BLaER1 (cell line): Measurements from ENCODE around the gene BRD3OS.
A peak's percentile ranks its signal among the peaks of the same experiment; 100 is the strongest.

Source experiments
- H3K27ac ChIP-seq: shearing (Covaris generic); formaldehyde crosslinking; 2 replicates; pipeline ENCODE4 v1.8.1; 2022
- H3K27me3 ChIP-seq: shearing (Covaris generic); formaldehyde crosslinking; 2 replicates; pipeline ENCODE4 v1.8.1; 2022
- H3K36me3 ChIP-seq: shearing (Covaris generic); formaldehyde crosslinking; 2 replicates; pipeline ENCODE4 v1.8.1; 2022
- H3K4me1 ChIP-seq: shearing (Covaris generic); formaldehyde crosslinking; 2 replicates; pipeline ENCODE4 v1.8.1; 2022
- H3K4me2 ChIP-seq: shearing (Covaris generic); formaldehyde crosslinking; 2 replicates; pipeline ENCODE4 v1.8.1; 2022
- H3K4me3 ChIP-seq: shearing (Covaris generic); formaldehyde crosslinking; 2 replicates; pipeline ENCODE4 v1.8.1; 2022
- H3K9ac ChIP-seq: shearing (Covaris generic); formaldehyde crosslinking; 2 replicates; pipeline ENCODE4 v1.8.1; 2022
- H3K9me3 ChIP-seq: shearing (Covaris generic); formaldehyde crosslinking; 2 replicates; pipeline ENCODE4 v1.8.1; 2022
- H4K20me1 ChIP-seq: shearing (Covaris generic); formaldehyde crosslinking; 2 replicates; pipeline ENCODE4 v1.8.1; 2022
- Cebpa-rat ChIP-seq: shearing (Covaris generic); IDR thresholded peaks from 2 replicates; pipeline ENCODE4 v1.8.1; 2022

Gene BRD3OS

GRCh38 chr9:133979921-133980863 is 45.1 kb upstream of the BRD3OS start:
- Histone ChIP-seq H3K9me3 (no peaks in the 10 kb centered on the region), H3K4me3 (0 out of 2 replicates have a peak overlapping the region, but pooled peaks have one; percentile 7), H3K4me2 (peak overlapping the region; percentile 90), H3K27me3 (no peaks in the 10 kb centered on the region), H3K36me3 (peaks cover 8% of the 10 kb centered on the region; the same call in 1 of the 2 replicates), H4K20me1 (peaks cover 97% of the 10 kb centered on the region), H3K4me1 (peaks cover 83% of the 10 kb centered on the region), H3K9ac (peak overlapping the region; percentile 49; the same call in 1 of the 2 replicates), H3K27ac (peak overlapping the region; percentile 57)
- TF ChIP-seq Cebpa-rat: no peak

GRCh38 chr9:133980864-133981588 is 44.3 kb upstream of the BRD3OS start:
- H3K9me3 ChIP-seq: no peaks in the 10 kb centered on the region
- no peak overlapping the region for H3K9ac ChIP-seq
- H3K27me3 ChIP-seq: no peaks in the 10 kb centered on the region
- no peak overlapping the region for H3K4me3 ChIP-seq
- H3K27ac ChIP-seq: peak overlapping the region; percentile 74
- H4K20me1 ChIP-seq: peaks cover 97% of the 10 kb centered on the region
- peak overlapping the region; percentile 90 for H3K4me2 ChIP-seq
- H3K36me3 ChIP-seq: peaks cover 8% of the 10 kb centered on the region; the same call in 1 of the 2 replicates
- peaks cover 77% of the 10 kb centered on the region for H3K4me1 ChIP-seq
- TF ChIP-seq Cebpa-rat: no peak

- Histone ChIP-seq H3K9me3 (no peaks in the 10 kb centered on the region), H3K4me3 (peak overlapping the region; percentile 2; the same call in 1 of the 2 replicates), H3K9ac (peak overlapping the region; percentile 51; the same call in 1 of the 2 replicates), H4K20me1 (peaks cover 97% of the 10 kb centered on the region), H3K27me3 (no peaks in the 10 kb centered on the region), H3K4me1 (peaks cover 76% of the 10 kb centered on the region), H3K36me3 (peaks cover 8% of the 10 kb centered on the region; the same call in 1 of the 2 replicates), H3K4me2 (peak overlapping the region; percentile 90), H3K27ac (peak overlapping the region; percentile 74)
- TF ChIP-seq Cebpa-rat: no peak
These were observed 43.7 kb upstream of the BRD3OS start for GRCh38 chr9:133981589-133981957.

GRCh38 chr9:133981958-133982681 is 43.2 kb upstream of the BRD3OS start:
- H3K27ac ChIP-seq: peak overlapping the region; percentile 74
- peaks cover 97% of the 10 kb centered on the region for H4K20me1 ChIP-seq
- peaks cover 71% of the 10 kb centered on the region for H3K4me1 ChIP-seq

GRCh38 chr9:133982971-133983720 is 42.1 kb upstream of the BRD3OS start:
- TF ChIP-seq Cebpa-rat: no peak
- H3K4me1 ChIP-seq: peaks cover 70% of the 10 kb centered on the region
- H3K9me3 ChIP-seq: no peaks in the 10 kb centered on the region
- H4K20me1 ChIP-seq: peaks cover 97% of the 10 kb centered on the region
- H3K4me3 ChIP-seq: no peak overlapping the region
- H3K27me3 ChIP-seq: no peaks in the 10 kb centered on the region
- H3K4me2 ChIP-seq: peak overlapping the region; percentile 90
- no peaks in the 10 kb centered on the region for H3K36me3 ChIP-seq
- peak overlapping the region; percentile 74; the same call in 1 of the 2 replicates for H3K27ac ChIP-seq
- H3K9ac ChIP-seq: no peak overlapping the region; the same call in 1 of the 2 replicates

More at GRCh38 chr9:133981958-133982681, 43.2 kb upstream of the BRD3OS start:
- H3K27me3 ChIP-seq: no peaks in the 10 kb centered on the region
- peak overlapping the region; percentile 2; the same call in 1 of the 2 replicates for H3K4me3 ChIP-seq
- no peaks in the 10 kb centered on the region for H3K9me3 ChIP-seq
- peaks cover 8% of the 10 kb centered on the region; the same call in 1 of the 2 replicates for H3K36me3 ChIP-seq
- no peak for TF ChIP-seq Cebpa-rat
- peak overlapping the region; percentile 90 for H3K4me2 ChIP-seq
- H3K9ac ChIP-seq: peak overlapping the region; percentile 51

GRCh38 chr9:133986061-133986460 is 39.2 kb upstream of the BRD3OS start:
- no peak overlapping the region for H3K4me2 ChIP-seq
- no peaks in the 10 kb centered on the region for H3K9me3 ChIP-seq
- H3K27me3 ChIP-seq: no peaks in the 10 kb centered on the region
- no peak overlapping the region for H3K9ac ChIP-seq
- no peak overlapping the region for H3K4me3 ChIP-seq
- peaks cover 70% of the 10 kb centered on the region for H3K4me1 ChIP-seq
- peaks cover 97% of the 10 kb centered on the region for H4K20me1 ChIP-seq
- no peak overlapping the region for H3K27ac ChIP-seq
- no peaks in the 10 kb centered on the region for H3K36me3 ChIP-seq
- no peak for TF ChIP-seq Cebpa-rat

GRCh38 chr9:133986774-133987445 is 38.4 kb upstream of the BRD3OS start:
- TF ChIP-seq Cebpa-rat: no peak
- no peaks in the 10 kb centered on the region for H3K36me3 ChIP-seq
- no peaks in the 10 kb centered on the region for H3K9me3 ChIP-seq
- H3K9ac ChIP-seq: no peak overlapping the region
- H3K4me2 ChIP-seq: no peak overlapping the region
- no peaks in the 10 kb centered on the region for H3K27me3 ChIP-seq
- H4K20me1 ChIP-seq: peaks cover 97% of the 10 kb centered on the region
- peaks cover 63% of the 10 kb centered on the region for H3K4me1 ChIP-seq
- no peak overlapping the region for H3K27ac ChIP-seq
- H3K4me3 ChIP-seq: no peak overlapping the region

GRCh38 chr9:133987446-133987788 is 37.9 kb upstream of the BRD3OS start:
- Histone ChIP-seq H3K36me3 (no peaks in the 10 kb centered on the region), H3K4me1 (peaks cover 58% of the 10 kb centered on the region), H3K4me2 (no peak overlapping the region), H3K27ac (no peak overlapping the region), H3K27me3 (no peaks in the 10 kb centered on the region), H4K20me1 (peaks cover 94% of the 10 kb centered on the region), H3K9ac (no peak overlapping the region), H3K4me3 (no peak overlapping the region), H3K9me3 (no peaks in the 10 kb centered on the region)
- TF ChIP-seq Cebpa-rat: no peak
